ENCODE measurements around the gene SASH3. TPM values are rescaled to one million over a fixed set of nuclear protein-coding genes. Genes with fewer than 3 reads are reported as not detected.

Gene SASH3
- total and polyA plus RNA-seq, 4 donors = 12.0 to 90.1 (median 32.6) TPM

GRCh38 chrX:129754056-129755024, 25.4 kb upstream of the SASH3 start:
- Histone ChIP-seq H3K27me3 (ENCODE audit: control insufficient read depth in 3 of 3, insufficient read depth in 3 of 3, low read length in 2 of 3) (peaks cover 0 to 2% (median 0%) of the 10 kb centered on the region in 3 donors), H3K36me3 (ENCODE audit: control insufficient read depth in 4 of 4, insufficient read depth in 4 of 4, low read length in 4 of 4) (no peaks in the 10 kb centered on the region), H3K27ac (ENCODE audit: low read depth in 1 of 2, low read length in 1 of 2) (no peak overlapping the region), H3K9me3 (ENCODE audit: control insufficient read depth in 4 of 4, insufficient read depth in 3 of 4, low read length in 3 of 4) (no peaks in the 10 kb centered on the region), H3K4me3 (no peak overlapping the region), H3K4me1 (ENCODE audit: control insufficient read depth in 5 of 5, insufficient read depth in 5 of 5, low read length in 5 of 5) (peaks cover 0 to 6% (median 0%) of the 10 kb centered on the region in 5 donors), H3K9ac (ENCODE audit: insufficient read depth in 1 of 2, low read length in 2 of 2) (no peak overlapping the region)
- 18 to 45% methylated on average over 19 to 22 of the region's 22 CpGs for WGBS, 2 donors
- ATAC-seq (ENCODE audit: insufficient read depth, low FRiP score) (no peak), DNase-seq (peak in 1 of 3 donors; percentile 38)
- TF ChIP-seq CTCF (IDR thresholded peaks at IDR 0.05; ENCODE audit: control extremely low read depth, extremely low read depth) = no peak

GRCh38 chrX:129755779-129756650, 23.7 kb upstream of the SASH3 start:
- Histone ChIP-seq H3K27me3 (ENCODE audit: control insufficient read depth in 3 of 3, insufficient read depth in 3 of 3, low read length in 2 of 3) (no peaks in the 10 kb centered on the region), H3K4me3 (no peak overlapping the region), H3K4me1 (ENCODE audit: control insufficient read depth in 5 of 5, insufficient read depth in 5 of 5, low read length in 5 of 5) (peaks cover 0 to 6% (median 0%) of the 10 kb centered on the region in 5 donors), H3K9ac (ENCODE audit: insufficient read depth in 1 of 2, low read length in 2 of 2) (no peak overlapping the region), H3K9me3 (ENCODE audit: control insufficient read depth in 4 of 4, insufficient read depth in 3 of 4, low read length in 3 of 4) (no peaks in the 10 kb centered on the region), H3K27ac (ENCODE audit: low read depth in 1 of 2, low read length in 1 of 2) (no peak overlapping the region), H3K36me3 (ENCODE audit: control insufficient read depth in 4 of 4, insufficient read depth in 4 of 4, low read length in 4 of 4) (no peaks in the 10 kb centered on the region)
- ATAC-seq (ENCODE audit: insufficient read depth, low FRiP score) (no peak), DNase-seq (no peak)
- TF ChIP-seq CTCF (IDR thresholded peaks at IDR 0.05; ENCODE audit: control extremely low read depth, extremely low read depth) = no peak
- 62 to 69% methylated on average over 12 to 18 of the region's 18 CpGs for WGBS, 2 donors

- Histone ChIP-seq H3K36me3 (ENCODE audit: control insufficient read depth in 4 of 4, insufficient read depth in 4 of 4, low read length in 4 of 4) (no peaks in the 10 kb centered on the region), H3K9me3 (ENCODE audit: control insufficient read depth in 4 of 4, insufficient read depth in 3 of 4, low read length in 3 of 4) (no peaks in the 10 kb centered on the region), H3K27me3 (ENCODE audit: control insufficient read depth in 3 of 3, insufficient read depth in 3 of 3, low read length in 2 of 3) (no peaks in the 10 kb centered on the region), H3K9ac (ENCODE audit: insufficient read depth in 1 of 2, low read length in 2 of 2) (no peak overlapping the region), H3K4me3 (no peak overlapping the region), H3K27ac (ENCODE audit: low read depth in 1 of 2, low read length in 1 of 2) (peak overlapping the region in 1 of 2 donors; percentile 39), H3K4me1 (ENCODE audit: control insufficient read depth in 5 of 5, insufficient read depth in 5 of 5, low read length in 5 of 5) (peaks cover 0 to 2% (median 0%) of the 10 kb centered on the region in 5 donors)
- TF ChIP-seq CTCF (IDR thresholded peaks at IDR 0.05; ENCODE audit: control extremely low read depth, extremely low read depth) = no peak
- 19 to 49% methylated on average over 13 to 14 of the region's 14 CpGs for WGBS, 2 donors
- ATAC-seq (ENCODE audit: insufficient read depth, low FRiP score) (no peak), DNase-seq (peak; percentile 30 to 57 (median 47))
Measured at GRCh38 chrX:129759576-129760061, 20.1 kb upstream of the SASH3 start.
